H1 (cell line): ENCODE data around the gene PACSIN2.

Experiments
- BCL11A ChIP-seq, 2 experiments: IDR thresholded peaks; one replicate each; pipeline ENCODE4 v1.6.1; 2011; ENCODE audit warnings: low read depth in 2 of 2, low read length in 2 of 2, mild to moderate bottlenecking in 2 of 2
- CHD2 ChIP-seq: IDR thresholded peaks from 2 replicates; pipeline ENCODE4 v1.6.1; 2012; ENCODE audit warnings: low read length, improper control_type of control experiment
- CREB1 ChIP-seq: IDR thresholded peaks from 2 replicates; pipeline ENCODE4 v1.6.1; 2012; ENCODE audit warnings: inconsistent platforms
- CTCF ChIP-seq, 3 experiments: IDR thresholded peaks; 1 replicate in 2 of 3; 2 replicates in 1 of 3; pipeline versions ENCODE4 v1.5.1 to v1.6.1; 2011; ENCODE audit warnings: low read length in 3 of 3, mild to moderate bottlenecking in 3 of 3, inconsistent platforms in 2 of 3, low read depth in 1 of 3, moderate library complexity in 1 of 3; ENCODE audit not compliant: insufficient read depth in 1 of 3; ENCODE audit errors: control extremely low read depth in 1 of 3
- EZH2 ChIP-seq: fragments of 200-600 bp; sonication (generic); IDR thresholded peaks from 2 replicates; pipeline ENCODE4 v1.7.1; 2012; ENCODE audit warnings: low read depth, mild to moderate bottlenecking, moderate library complexity, low read length, inconsistent platforms; ENCODE audit not compliant: severe bottlenecking
- KDM1A ChIP-seq: fragments of 200-600, 300-600 bp; sonication (generic); IDR thresholded peaks from 2 replicates; pipeline ENCODE4 v1.7.1; 2016; ENCODE audit warnings: mild to moderate bottlenecking, low read length, borderline replicate concordance
- KDM4A ChIP-seq: IDR thresholded peaks from one replicate; pipeline ENCODE4 v1.7.1; 2012; ENCODE audit warnings: low read depth, mild to moderate bottlenecking, moderate library complexity, low read length, inconsistent platforms; ENCODE audit not compliant: severe bottlenecking
- NANOG ChIP-seq: IDR thresholded peaks from 2 replicates; pipeline ENCODE4 v1.6.1; 2011; ENCODE audit warnings: low read length, low read depth, mild to moderate bottlenecking, inconsistent platforms; ENCODE audit not compliant: insufficient read depth, poor library complexity, severe bottlenecking
- RXRA ChIP-seq: IDR thresholded peaks from 2 replicates; pipeline ENCODE4 v1.6.1; 2011; ENCODE audit warnings: low read depth, mild to moderate bottlenecking, low read length, moderate library complexity; ENCODE audit not compliant: insufficient read depth
- SRF ChIP-seq: IDR thresholded peaks from 2 replicates; pipeline ENCODE4 v1.6.1; 2011; ENCODE audit warnings: mild to moderate bottlenecking, low read depth, low read length, moderate library complexity
- YY1 ChIP-seq: IDR thresholded peaks from 2 replicates; pipeline ENCODE4 v1.6.1; 2011; ENCODE audit warnings: low read depth, mild to moderate bottlenecking, low read length

- TF ChIP-seq BCL11A (IDR thresholded peaks at IDR 0.05; ENCODE audit: low read depth in 2 of 2, low read length in 2 of 2) (no peak), CHD2 (no peak), RXRA (no peak), KDM4A (no peak), EZH2 (no peak), KDM1A (no peak), CTCF (IDR thresholded peaks at IDR 0.05; ENCODE audit: control extremely low read depth in 1 of 3, insufficient read depth in 1 of 3, low read depth in 1 of 3, low read length in 3 of 3) (no peak), SRF (no peak), YY1 (no peak), NANOG (no peak), CREB1 (no peak)
These were observed 88.2 kb downstream of the PACSIN2 start for GRCh38 chr22:42926768-42927167.
